Measurements from ENCODE around the gene MAGI2. TPM values are rescaled to one million over a fixed set of nuclear protein-coding genes. Genes with fewer than 3 reads are reported as not detected.

Gene MAGI2
- total RNA-seq, 1 donor from 2014 or later, result 6.9 TPM

GRCh38 chr7:78712111-78712510, 741.4 kb downstream of the MAGI2 start:
- no peak for DNase-seq

DNA sequence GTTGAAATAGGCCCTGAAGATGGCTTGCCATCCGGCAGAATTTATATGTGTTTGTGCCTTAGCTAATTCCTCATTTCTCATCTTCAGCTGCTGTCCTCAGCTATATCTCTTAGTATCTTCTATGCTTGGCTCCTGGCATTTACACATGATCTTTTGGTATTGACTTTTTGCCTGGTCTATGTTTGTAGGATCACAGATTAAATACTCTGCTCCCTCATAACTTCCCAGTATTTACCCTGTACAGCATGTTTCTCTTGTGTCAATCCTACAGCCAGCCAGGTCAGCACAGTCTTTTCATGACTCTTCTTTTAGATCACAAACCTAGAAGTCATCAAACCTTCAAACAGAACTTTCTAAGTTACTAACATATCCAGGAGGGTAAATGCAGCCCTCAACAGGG, 743.8 kb downstream of the MAGI2 start:
- DNase-seq, result no peak

- no peak for DNase-seq
Measured at GRCh38 chr7:78704504-78704903, 749.0 kb downstream of the MAGI2 start.

DNA sequence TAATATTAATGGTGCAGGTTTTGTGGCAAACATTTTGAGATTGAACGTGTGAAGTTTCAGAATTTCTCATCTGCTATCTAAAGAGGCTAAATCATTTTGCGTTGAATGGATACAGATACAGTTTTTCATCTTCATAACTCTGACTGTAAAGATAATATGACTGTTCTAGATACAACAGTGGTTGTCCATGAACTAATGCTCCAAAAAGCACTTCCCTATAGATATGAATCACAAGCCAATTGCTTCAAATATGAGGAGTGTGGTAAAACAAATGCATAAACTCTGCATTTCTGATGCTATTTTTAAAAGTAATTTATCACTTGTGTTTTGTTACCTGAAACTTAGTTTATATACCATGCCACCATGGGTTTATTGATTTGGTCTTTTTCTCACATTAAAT, 750.1 kb downstream of the MAGI2 start:
- DNase-seq, result no peak

GRCh38 chr7:78702770-78703169, 750.7 kb downstream of the MAGI2 start:
- no peak for DNase-seq

DNA sequence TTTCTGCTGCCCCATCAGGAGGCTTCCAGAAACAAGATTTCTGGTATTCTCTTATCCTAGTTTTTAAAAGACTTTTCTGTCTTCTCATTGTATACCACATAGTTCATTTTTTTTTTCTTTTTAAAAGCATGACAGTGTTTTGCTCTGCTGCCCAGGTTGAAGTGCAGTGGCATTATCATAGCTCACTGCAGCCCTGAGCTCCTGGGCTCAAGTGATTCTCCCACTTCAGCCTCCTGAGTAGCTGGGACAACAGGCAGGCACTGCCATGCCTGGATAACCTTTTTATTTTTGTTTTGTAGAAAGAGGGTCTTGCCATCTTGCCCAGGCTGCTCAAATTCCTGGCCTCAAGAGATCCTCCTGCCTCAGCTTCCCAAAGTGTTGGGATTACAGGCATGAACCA, 757.6 kb downstream of the MAGI2 start:
- DNase-seq, result no peak

DNA sequence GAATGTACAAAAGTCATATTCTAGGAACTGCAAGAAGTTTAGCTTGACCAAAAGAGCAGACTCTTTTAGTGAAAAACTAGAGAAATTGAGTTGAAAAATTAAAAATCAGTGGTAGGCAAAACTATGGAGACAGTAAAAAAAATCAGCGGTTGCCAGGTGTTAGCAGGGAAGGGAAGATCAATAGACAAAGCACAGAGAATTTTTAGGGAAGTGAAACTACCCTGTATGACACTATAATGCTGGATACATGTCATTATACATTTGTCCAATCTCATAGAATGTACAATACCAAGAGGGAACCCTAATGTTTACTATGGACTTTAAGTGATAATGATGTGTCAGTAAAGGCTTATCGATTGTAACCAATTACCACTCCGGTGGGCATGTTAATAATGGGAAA, 761.9 kb downstream of the MAGI2 start:
- DNase-seq, result no peak

- DNase-seq, result no peak
Measured at GRCh38 chr7:78690174-78690573, 763.3 kb downstream of the MAGI2 start.

DNA sequence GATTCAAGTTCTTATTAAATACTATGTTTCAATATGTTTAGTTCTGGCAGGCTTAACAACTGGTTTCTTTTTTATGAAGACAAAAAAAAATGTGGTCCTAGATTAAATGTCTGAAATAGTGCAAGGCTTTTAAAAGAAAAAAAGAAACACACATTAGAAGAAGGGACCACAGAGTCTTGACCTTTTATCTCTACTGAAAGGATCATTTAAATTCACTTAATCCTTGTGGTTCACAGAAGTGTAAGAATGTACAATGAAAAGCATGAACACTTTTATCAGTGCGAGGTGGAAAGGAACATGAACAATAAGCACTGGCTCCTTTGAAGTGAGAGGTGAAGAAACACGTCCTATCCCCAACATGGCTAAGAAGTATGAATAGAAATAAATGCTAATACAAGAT, 765.1 kb downstream of the MAGI2 start:
- no peak for DNase-seq

DNA sequence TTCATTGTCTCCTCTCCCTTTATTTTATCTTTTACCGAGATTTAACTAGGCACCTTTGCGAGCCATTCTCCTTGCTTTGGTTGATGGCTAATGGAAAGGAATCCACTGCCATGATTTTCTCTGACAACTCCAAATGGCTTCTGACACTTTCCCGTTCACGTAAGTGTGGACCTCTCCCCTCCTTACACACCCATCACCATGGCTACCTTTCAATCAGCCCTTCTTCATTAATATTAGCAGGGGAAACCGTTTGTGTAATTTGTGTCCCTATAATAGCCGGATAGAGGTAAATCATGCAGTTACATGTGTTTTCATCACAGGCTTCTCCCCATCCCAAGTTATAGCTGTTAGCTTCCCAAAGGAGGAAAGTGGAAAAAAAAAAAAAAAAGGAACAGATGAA, 767.3 kb downstream of the MAGI2 start:
- no peak for DNase-seq

DNA sequence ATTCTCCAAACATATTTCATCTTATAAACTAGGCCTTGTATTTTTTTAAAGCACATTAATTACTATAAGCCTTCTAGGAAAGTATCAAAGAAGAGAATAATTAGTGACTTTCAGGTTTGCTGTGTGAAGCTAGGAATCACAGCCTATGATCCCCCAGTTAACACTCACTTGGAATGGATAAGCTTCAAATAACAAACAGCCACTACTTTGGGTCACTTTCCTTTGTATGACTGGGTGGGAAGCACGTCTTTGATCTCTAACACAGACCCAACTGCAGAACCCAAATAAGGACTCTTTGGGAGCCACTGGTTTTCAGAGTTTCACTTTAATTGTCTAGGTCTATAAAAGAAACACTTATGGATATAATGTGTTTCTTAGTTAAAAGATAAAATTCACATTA, 769.3 kb downstream of the MAGI2 start:
- no peak for DNase-seq

- DNase-seq, result no peak
Measured at GRCh38 chr7:78683566-78683965, 769.9 kb downstream of the MAGI2 start.

GRCh38 chr7:78679112-78679876, 774.2 kb downstream of the MAGI2 start:
- no peak for DNase-seq

GRCh38 chr7:78677391-78677790, 776.1 kb downstream of the MAGI2 start:
- no peak for DNase-seq

DNA sequence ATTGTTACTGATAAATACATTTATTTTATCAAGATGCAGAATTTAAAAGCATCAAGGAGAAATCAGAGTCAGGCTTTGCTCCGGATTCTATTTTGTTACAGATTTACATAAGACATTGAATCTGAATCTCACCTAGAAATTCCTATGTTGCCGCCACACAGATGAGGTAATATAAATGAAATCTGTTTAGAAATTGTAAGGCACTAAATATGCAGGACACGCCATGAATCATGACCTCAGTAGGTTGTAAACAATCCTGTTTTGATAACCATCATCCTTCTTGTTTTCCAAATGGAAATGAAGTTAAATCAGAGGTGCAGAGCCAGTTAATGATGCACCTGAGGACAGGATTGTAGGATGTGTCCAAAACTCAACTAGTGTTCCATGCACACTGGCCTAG, 778.0 kb downstream of the MAGI2 start:
- DNase-seq, result no peak

DNA sequence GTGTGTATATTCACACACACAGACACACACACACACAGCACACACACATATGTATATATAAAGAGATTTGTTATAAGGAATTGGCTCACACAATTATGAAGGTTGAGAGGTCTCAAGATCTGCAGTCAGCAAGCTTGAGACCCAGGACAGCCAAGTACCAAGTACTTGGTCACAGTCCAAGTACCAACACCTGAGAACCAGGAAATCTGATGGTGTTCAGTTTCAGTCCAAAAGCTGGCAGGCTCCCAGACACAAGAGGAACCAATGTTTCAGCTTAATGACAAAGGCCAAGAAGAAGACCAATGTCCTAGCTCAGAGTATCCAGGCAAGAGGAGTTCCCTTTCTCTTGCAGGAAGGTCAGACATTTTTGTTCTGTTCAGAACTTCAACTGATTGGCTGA, 780.2 kb downstream of the MAGI2 start:
- DNase-seq, result no peak

- no peak for DNase-seq
Measured at GRCh38 chr7:78662939-78663338, 790.5 kb downstream of the MAGI2 start.

DNA sequence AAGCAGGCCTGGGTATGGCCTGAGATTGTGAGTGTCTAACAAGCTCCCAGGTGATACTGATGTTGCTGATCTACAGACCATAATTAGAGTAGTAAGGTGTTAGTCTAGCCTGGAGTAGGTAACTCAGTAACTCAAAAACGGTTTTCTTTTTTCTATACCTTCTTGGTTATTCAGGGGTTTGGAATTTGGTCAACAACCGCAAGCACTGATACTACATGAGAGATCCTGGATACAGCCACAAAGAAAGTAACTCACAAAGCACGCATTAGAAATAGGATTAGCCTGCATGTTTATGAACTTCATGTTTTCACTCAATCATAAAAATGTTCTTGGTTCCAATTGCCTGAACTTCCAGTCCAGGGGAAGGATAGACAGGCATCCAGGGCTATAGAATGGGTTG, 803.5 kb downstream of the MAGI2 start:
- DNase-seq, result no peak

GRCh38 chr7:78649236-78649635, 804.2 kb downstream of the MAGI2 start:
- no peak for DNase-seq

- no peak for DNase-seq
Measured at GRCh38 chr7:78642751-78643150, 810.7 kb downstream of the MAGI2 start.

GRCh38 chr7:78638364-78638763, 815.1 kb downstream of the MAGI2 start:
- no peak for DNase-seq

GRCh38 chr7:78636727-78637126, 816.7 kb downstream of the MAGI2 start:
- DNase-seq, result no peak

- DNase-seq, result no peak
Measured at GRCh38 chr7:78635026-78635793, 818.3 kb downstream of the MAGI2 start.

GRCh38 chr7:78634093-78634492, 819.4 kb downstream of the MAGI2 start:
- no peak for DNase-seq

Measured in skin of body (tissue), 2 donors.